Neural progenitor cell (in vitro differentiated cells): ENCODE data around the gene POLR3F.

Experiments
- CTCF ChIP-seq: fragments of 200-600 bp; sonication (generic); IDR thresholded peaks from 2 replicates; pipeline ENCODE4 v1.5.1; 2017; ENCODE audit warnings: antibody characterized with exemption, mild to moderate bottlenecking
- EZH2 ChIP-seq: fragments of 200-600 bp; sonication (generic); IDR thresholded peaks from 2 replicates; pipeline ENCODE4 v1.6.1; 2017; ENCODE audit warnings: antibody characterized with exemption, mild to moderate bottlenecking, moderate library complexity
- EZH2phosphoT487 ChIP-seq: fragments of 200-600 bp; sonication (generic); IDR thresholded peaks from 2 replicates; pipeline ENCODE4 v1.6.1; 2017; ENCODE audit warnings: antibody characterized with exemption

GRCh38 chr20:18477218-18477617 lies 10.0 kb downstream of the POLR3F start:
- TF ChIP-seq CTCF, result no peak
- no peak for TF ChIP-seq EZH2
- TF ChIP-seq EZH2phosphoT487, result no peak
